ENCODE results near the gene ROR1.
"Not testable (repeated sequence)": the region's sequence is repeated elsewhere in the genome, so short reads cannot be mapped to it uniquely, and the experiment has no call there.

Gene ROR1

DNA sequence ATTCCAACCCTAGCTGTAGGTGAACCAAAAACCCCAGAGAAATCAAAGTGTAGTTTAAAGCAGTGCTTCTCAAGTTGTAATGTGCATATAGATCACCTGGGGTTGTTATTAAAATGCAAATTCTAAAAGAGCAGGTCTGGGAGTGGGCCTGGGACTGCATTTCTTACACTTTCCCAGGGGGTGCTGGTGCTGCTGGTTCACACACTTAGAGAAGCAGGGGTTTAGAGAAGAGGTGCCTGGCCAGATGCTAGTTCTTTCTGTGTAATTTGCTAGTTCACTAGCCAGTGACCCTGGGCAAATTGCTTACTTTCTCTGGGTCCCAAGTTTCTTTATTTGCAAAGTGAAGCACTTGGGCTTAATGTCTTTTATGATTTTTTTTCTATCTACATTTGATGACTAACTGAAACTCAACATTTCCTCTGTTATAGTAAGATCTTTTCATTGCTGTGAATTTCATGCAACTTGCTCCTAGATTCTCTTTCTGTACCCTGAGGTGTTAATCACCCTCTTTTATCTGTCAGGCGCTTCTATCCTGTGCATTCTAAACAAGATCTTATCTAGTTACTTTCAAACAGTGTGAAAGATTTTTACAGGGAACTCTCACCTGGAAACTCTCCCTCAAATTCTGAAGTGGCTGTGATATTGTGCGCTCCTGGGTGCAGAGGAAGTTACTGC is 287.8 kb downstream of the ROR1 start:
- DNase-seq (ENCODE audit: low read depth) = no peak

DNA sequence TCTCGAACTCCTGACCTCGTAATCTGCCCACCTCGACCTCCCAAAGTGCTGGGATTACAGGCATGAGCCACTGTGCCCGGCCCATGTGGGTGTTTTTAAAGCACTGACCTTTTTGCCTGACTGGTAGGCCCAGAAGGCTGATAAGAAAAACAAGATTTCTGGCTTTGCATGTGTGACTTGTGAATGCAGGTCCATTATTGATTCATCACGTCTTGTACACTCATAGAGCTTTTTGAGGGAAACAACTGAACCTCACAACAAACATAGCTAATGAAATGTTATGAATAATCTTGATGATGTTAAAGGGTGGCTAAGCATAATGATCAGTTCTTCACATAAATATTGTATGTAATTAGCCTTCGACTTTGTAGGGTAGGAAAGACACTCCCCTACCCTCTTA is 288.7 kb downstream of the ROR1 start:
- DNase-seq (ENCODE audit: low read depth) = no peak

GRCh38 chr1:64062941-64063581 is 289.2 kb downstream of the ROR1 start:
- DNase-seq (ENCODE audit: low read depth) = no peak

GRCh38 chr1:64065571-64065970 is 291.8 kb downstream of the ROR1 start:
- DNase-seq (ENCODE audit: low read depth) = no peak

DNA sequence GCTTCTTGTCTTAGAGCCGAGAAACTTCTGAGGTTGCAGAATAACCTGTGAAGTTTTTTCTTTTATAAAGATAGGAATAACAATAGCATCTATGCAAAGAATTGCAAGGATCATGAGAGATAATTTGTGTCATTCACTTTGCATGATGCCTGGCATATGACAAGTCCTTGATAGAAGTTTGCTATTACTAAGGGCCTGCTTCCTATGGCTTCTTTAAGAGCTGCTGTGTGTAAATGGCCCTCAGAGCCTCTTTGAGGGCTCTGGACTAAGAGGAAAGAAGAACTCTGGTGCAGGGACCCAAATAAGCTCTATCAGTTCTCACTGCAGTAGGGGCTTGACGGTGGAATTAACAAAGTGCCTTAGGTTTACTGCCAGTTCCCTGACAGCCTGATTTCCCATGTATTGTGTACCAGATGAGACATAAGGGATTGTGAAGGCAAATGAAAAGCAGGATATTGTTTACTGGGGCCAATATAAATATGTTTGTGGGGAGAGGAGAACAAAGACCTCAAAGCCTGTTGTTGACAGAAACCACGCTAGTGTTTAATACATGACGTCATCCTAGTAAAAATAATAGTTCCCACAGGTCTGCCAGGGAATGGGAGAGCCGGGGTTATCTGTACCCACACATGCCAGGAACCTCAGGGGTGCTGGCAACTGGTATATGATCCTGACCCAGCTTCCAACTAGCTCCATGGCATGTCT is 298.4 kb downstream of the ROR1 start:
- DNase-seq (ENCODE audit: low read depth) = no peak

GRCh38 chr1:64073705-64074104 is 299.9 kb downstream of the ROR1 start:
- DNase-seq (ENCODE audit: low read depth) = no peak

GRCh38 chr1:64074767-64075166 is 300.9 kb downstream of the ROR1 start:
- DNase-seq (ENCODE audit: low read depth) = no peak

DNA sequence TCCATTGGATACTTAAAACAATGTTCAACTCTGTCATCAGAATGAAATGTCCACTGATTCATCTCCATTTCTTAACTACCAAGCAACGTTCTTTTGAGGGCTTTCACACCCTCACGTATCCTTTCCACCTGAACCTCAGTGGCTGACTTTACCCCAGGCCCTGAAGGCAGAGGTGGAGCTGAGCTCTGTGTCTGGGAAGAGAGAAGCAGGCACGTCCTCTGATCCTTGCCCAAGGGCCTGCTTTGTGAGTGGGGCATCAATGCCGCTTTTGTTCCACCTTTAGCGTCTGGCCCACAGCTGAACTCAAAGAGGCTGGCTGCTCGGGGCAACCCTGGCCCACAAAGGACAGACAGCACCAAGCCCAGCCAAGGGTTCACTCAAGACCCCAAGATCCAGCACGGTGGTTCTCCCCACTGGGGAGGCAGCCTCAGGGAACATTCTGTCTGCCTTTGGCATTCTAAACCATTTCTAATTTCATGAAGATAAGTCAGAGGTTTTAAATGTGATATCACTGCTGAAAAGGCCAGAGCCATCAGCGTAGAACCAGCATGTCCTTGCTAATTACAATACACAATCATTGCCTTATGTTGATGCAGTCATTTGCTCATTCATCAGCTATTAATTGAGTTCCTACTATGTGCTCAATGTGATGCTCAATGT is 303.6 kb downstream of the ROR1 start:
- DNase-seq (ENCODE audit: low read depth) = no peak

GRCh38 chr1:64080941-64081562 is 307.2 kb downstream of the ROR1 start:
- no peak for DNase-seq (ENCODE audit: low read depth)

DNA sequence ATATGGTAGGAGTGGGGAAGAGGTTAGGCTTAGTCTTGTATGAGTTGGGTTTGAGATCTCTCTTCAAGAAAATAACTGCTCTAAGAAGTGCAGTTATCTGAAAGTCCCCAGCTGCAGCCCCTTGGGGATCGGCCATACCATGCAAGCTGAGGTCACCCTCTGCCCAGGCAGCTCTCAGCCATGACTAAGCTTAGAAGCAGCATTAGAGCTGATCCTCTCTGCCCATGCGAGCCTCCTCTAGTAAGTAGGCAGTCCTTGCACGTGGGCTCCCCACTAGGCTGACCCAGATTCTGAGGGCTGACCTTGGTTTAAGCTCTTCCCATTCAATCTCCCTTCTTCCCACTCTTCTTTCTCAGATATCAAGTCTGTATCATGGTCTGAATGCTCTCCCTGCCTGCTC is 308.6 kb downstream of the ROR1 start:
- no peak for DNase-seq (ENCODE audit: low read depth)

DNA sequence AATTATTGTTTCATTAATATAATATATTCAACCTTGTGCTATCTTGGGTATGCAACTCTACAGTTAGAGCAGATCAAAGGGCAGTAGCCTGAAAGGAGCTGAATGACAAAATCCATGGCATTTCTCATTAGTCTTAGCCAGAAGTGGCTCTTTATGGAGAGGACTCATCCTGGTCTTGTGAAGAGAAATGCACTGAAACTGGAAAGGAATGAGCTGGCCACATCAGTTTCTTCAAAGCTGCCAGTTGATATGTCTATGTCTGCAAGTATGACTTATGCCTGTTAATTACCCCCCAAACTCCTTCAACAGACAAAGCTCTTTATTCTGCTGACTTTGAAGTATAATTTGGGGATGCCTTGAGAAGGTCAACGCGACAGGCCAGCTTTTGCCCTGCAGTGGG is 310.6 kb downstream of the ROR1 start:
- DNase-seq (ENCODE audit: low read depth) = no peak

DNA sequence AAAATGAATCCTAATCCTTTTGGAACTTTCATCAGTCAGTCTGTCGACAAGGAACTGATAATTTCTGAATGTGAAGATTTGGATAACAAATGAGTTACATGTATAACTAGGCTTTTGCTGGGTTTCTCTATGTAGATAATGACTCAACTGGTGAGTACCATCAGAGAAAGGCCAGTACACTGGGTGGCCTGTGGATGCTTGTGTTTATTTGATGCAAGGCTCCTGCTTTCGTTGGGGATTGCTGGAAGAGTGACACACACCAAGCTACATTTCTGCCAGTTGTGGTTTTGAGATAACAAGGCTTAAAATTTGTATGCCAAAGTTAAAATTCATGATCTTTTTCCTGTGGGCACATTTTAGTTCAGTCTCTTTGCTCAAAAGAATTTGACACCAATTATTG is 314.0 kb downstream of the ROR1 start:
- DNase-seq (ENCODE audit: low read depth) = no peak

- DNase-seq (ENCODE audit: low read depth) = no peak
These were observed 316.6 kb downstream of the ROR1 start for GRCh38 chr1:64090436-64090835.

GRCh38 chr1:64092851-64093371 is 319.1 kb downstream of the ROR1 start:
- DNase-seq (ENCODE audit: low read depth) = no peak

GRCh38 chr1:64093941-64094340 is 320.1 kb downstream of the ROR1 start:
- DNase-seq (ENCODE audit: low read depth) = no peak

DNA sequence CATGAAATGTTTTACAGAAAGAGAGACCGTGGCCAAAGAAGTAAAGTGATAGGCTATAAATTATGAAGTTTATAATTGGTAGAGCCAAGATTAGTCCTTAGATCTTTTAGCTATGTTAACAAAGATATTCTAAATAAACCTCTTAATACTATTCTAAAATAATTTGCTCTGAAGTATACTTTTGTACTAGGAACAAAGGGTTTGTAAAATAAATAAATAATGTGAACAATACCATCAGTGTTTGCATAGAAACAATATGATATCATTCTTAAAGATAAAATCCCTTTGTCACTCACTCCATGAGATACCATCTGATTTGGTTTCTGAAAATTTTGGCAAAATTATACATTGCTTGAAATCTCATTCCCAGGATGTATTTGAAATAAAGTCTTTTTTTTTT is 322.0 kb downstream of the ROR1 start:
- no peak for DNase-seq (ENCODE audit: low read depth)

DNA sequence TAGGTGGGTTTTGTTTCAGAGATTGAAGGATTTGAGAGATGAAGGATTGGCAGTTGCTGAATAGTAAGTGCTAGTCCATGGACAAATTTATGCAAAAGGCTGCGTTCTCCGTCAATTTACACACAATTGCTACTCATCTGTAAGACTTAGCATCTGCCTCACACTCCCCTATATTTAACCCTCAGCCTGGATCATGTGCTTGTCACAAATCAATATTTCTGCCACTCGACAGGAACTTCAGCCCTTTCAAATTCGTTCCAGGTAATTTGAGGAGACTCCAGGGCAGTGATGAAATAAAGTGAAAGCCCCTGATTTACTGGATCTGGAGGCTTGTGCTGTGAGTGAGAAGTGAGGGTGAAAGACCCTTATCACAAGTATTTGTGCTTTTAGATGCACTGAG is 324.0 kb downstream of the ROR1 start:
- no peak for DNase-seq (ENCODE audit: low read depth)

DNA sequence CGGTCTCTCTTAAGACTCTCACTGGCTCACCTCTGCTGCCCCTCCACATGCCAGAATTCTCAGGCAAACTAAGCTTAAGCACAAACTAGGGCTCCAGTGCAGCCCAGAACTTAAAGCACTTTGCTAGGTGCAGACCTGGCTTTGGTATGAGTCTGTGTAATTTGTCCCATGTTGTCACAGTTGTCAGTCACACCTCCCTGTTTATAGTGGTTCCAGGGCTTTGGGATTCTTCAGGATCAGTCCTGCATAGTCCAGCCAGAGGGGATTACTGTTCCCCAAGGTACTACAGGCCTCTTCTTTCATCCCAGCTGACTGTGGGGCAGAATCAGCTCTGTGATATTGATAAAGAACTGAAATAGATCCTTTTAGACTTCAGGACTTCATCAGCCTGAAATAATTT is 324.6 kb downstream of the ROR1 start:
- DNase-seq (ENCODE audit: low read depth) = no peak

DNA sequence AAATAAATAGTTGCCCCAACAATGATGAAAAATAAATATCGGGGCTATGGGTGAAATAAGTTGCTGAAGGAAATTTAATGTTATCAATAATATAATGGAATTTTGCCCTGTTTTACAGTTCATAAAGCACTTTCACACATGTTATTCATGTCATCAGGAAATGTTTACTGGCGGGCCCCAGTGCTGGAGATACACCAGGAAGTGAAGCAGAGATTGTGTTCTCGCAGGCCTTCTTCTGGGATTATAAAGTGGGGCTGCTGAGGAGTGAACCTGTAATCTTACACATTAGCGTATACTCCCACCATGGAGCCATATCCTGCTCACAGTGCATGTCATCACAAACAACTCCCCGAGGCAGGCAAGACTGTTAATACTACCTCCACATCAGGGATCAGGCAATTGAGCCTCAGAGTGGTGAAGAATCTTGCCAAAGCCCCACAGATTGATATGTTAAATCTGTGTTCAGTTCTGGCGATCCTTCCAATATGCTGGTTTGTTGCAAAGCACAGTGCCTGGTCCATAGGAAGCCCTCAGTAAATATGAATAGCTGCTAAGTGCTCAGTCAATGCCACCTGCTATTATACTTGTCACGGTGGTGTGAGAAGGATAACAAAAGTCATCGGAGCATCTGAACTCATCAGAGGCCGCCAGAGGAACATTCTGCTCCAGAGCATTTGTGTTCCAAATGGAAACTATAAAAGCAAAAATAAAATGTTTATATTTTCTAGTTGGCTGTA is 325.2 kb downstream of the ROR1 start:
- no peak for DNase-seq (ENCODE audit: low read depth)

DNA sequence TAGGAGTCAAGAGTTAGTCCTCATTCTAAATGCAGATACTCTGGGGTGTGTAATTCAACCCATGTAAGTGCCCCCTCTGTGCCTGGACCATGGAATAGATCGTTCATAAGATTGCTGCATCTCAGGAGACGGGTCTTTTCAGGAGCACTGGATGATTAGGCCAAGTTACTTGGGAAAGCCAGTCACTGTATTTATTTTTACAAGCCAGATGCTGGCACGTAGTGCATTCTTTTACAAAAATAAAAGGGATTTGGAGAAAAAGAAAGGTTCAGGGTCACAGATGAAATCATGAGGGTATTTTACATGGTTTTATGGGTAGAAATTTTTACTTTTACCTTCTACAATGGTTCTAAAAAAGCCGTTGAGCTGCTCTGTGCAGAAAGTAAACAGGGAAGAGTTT is 327.0 kb downstream of the ROR1 start:
- DNase-seq (ENCODE audit: low read depth) = no peak

DNA sequence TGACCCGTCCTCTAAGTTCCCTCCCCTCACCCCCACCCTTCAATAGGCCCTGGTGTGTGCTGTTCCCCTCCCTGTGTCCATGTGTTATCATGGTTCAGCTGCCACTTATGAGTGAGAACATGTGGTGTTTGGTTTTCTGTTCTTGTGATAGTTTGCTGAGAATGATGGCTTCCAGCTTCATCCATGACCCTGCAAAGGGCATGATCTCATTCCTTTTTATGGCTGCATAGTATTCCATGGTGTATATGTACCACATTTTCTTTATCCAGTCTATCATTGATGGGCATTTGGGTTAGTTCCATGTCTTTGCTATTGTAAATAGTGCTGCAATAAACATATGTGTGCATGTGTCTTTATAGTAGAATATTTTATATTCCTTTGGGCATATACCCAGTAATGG is 330.8 kb downstream of the ROR1 start:
- DNase-seq (ENCODE audit: low read depth) = not testable (repeated sequence)

- DNase-seq (ENCODE audit: low read depth) = no peak
These were observed 333.3 kb downstream of the ROR1 start for GRCh38 chr1:64107118-64107519.
